Measurements from ENCODE around the gene MYO19.
A peak's percentile ranks its signal among the peaks of the same experiment; 100 is the strongest.

Gene MYO19

GRCh38 chr17:36534840-36535668 lies at the start of gene MYO19, which contains the start of gene PIGW:
MYO19 (minus strand) TSS chr17:36534868; CDS start chr17:36532538, 2,330 bp downstream.
PIGW (plus strand) TSS chr17:36534987; CDS start chr17:36537102, 2,115 bp downstream.
- DNase-seq = peak; percentile 88

DNA sequence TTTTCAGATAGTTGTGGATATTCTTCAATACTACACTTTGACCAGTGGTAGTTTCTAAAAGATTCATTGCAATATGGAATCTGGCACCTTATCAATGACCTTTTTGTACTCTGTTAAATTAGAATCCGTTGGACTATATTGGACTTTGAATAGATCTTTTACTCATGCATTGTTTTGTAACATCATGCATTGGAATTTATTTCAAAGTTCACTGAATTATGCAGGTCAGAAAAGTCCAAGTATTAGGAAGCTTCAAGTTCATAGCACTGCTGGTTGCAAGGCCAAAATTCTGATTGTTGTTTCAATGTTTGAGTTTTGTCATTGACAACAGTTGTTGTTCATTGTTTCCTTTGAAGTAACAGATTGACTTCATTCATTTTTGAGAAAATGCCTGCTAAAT lies 49.1 kb upstream of the MYO19 start:
- DNase-seq = no peak

DNA sequence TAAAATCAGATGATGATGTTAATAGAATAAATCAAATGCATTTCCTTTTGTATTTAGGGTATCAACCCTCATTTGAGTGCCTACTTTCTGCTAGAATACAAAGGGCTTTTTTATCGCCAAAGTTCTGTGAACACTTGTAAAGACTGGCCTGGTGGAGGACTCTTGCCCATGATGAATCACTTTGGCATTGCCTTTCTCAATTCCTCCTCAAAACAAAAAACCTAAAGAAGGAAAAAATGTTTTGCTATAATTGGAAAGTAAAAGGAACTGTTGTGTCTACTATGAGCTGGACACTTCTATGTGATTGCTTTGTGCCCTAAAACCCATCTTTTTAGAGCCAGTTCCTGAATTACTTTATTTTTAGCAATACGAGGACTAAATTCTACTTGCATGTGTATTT lies 44.0 kb upstream of the MYO19 start:
- no peak for DNase-seq

GRCh38 chr17:36576793-36577192 lies 42.1 kb upstream of the MYO19 start:
- DNase-seq = no peak

GRCh38 chr17:36575028-36575427 lies 40.4 kb upstream of the MYO19 start:
- DNase-seq = no peak

DNA sequence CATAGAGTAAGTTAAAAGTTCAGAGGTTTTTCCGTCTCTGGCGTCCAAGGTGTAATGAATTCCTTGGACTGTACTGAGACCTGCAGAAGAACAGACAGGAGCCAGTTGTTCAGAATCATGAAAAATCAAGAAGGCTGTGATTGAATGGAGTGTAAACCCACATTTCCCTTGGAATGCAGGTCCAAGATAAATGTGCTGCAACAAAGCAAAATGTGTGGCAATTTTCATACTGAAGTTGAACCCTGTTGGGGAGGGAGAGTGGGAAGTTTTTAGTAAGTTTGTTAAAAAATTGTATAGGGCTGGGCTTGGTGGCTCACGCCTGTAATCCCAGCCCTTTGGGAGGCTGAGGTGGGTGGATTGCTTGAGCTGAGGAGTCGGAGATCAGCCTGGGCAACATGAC lies 31.4 kb upstream of the MYO19 start:
- DNase-seq = no peak

- DNase-seq = no peak
Observed at GRCh38 chr17:36553459-36553858, 18.8 kb upstream of the MYO19 start.

DNA sequence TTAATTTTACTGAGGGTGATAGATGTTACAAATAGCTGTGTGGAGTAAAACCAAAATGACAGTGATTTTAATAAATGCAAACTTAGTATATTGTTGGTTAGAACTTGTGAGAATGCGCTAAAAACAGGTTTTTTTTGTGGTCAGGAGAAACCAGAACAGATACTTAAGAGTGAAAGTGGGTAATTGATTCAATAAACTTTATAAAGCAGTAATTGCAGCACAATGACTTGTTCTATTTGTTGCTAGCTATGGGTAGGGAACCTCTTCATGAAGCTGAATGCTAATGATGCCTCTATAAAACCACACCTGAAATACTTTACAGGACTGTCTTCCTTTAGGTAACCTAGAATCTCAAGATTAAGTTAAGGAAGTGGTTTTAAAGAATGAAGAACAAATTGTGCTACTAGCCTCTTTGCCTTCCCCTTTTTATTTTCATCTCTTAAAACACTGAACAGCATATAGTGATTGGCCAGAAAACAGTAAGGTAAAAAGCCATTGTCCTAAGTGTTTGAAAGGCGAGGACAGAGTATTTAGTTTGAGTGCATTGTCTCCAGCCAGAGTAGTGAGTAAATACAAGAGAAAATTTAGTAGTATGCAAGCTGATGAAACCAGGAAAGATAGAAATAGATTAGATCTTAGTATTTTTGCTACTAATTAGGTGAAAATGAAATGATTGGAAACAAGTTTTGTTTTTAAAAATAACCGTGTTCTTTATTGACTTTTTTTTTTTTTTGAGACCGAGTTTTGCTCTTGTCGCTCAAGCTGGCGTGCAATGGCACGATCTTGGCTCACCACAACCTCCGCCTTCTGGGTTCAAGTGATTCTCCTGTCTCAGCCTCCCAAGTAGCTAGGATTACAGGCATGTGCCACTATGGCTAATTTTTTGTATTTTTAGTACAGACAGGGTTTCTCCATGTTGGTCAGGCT lies 16.1 kb upstream of the MYO19 start:
- DNase-seq = peak; percentile 38

DNA sequence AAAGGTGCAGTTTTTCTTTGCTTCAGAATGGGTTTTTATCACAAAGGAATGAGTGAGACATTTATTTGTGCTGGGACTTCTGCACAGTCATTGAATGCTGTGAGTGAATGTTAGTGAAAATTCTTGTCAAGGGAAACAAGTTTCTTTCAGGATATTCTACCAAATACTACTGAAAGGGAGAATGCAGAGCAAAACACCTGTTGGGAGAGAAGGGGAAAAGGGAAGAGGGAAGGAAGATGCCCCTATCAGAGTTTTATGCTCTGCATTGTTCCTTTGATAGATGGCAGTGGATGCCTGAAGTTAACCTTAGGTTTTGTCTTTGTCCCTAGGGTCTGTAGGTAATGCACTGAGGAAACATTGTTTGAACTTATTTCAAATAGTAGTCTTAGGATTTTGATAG lies 13.1 kb upstream of the MYO19 start:
- DNase-seq = no peak

DNA sequence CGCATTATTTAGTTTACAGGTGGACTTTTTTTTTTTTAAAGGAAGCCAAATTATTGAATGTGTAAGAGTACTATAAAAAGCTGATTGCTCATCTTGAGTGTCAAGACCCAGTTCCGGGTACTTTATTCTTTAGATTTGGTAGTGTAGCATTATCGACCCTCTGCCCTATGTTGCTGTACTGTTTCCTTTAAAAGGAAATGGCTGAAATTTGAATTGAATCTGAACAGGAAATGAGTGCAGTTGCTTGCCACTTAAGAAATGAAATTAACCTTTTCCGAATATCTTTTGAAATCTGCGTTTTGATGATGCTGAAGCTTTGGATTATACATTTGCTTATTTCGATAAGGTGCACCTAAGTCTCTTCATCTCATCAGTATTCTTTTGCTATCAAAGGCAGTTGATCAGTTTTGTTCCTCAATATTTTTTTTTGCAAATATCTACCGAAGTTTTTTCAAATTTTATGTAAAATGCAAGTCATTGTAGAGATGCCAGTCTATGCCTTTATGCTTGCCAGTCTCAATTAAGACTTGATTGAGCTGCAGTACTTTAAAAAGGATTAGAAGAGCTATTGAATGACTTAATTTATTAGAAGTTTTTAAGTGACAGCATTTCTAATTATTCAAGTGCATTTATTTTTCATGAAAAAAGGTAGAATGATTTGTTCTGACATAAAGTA lies 11.9 kb upstream of the MYO19 start:
- peak; percentile 10 for DNase-seq

- DNase-seq = peak; percentile 98
Observed at GRCh38 chr17:36545465-36546417, 11.1 kb upstream of the MYO19 start.

- DNase-seq = no peak
Observed at GRCh38 chr17:36545077-36545464, 10.4 kb upstream of the MYO19 start.

GRCh38 chr17:36544307-36545076 lies 9.8 kb upstream of the MYO19 start, which contains the start of gene GGNBP2:
GGNBP2 (plus strand) TSS chr17:36544919; CDS start chr17:36545725, 806 bp downstream.
- peak; percentile 92 for DNase-seq

DNA sequence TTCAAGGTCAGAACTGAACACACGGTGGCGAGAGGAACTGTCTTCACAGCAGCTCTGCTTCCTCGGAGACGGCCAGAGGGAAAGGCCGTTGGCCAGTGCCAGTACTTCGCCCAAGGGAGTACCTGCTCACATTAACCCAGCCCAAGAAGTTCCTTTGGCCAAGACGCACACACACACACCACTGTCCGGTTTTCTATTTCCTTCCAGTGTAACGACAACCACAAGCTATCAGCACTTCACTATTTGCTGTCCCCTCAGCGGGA lies 9.3 kb upstream of the MYO19 start:
- peak; percentile 29 for DNase-seq

DNA sequence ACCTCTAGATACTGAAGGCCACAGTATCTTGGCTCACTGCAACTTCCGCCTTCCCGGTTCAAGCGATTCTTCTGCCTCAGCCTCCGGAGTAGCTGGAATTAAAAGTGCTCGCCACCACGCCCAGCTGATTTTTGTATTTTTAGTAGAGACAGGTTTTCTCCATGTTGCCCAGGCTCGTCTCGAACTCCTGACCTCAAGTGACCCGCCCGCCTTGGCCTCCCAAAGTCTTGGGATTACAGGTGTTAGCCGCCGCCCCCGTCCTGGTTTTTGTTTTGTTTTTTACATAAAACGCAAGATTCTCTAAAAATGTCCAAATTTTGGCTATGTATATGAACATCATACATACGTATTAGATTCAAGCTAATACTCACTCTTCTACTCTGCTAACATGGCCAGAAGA lies 8.1 kb upstream of the MYO19 start:
- no peak for DNase-seq

- no peak for DNase-seq
Observed at GRCh38 chr17:36540696-36541095, 6.0 kb upstream of the MYO19 start.

GRCh38 chr17:36535669-36536081 lies 1.0 kb upstream of the MYO19 start:
- no peak for DNase-seq

DNA sequence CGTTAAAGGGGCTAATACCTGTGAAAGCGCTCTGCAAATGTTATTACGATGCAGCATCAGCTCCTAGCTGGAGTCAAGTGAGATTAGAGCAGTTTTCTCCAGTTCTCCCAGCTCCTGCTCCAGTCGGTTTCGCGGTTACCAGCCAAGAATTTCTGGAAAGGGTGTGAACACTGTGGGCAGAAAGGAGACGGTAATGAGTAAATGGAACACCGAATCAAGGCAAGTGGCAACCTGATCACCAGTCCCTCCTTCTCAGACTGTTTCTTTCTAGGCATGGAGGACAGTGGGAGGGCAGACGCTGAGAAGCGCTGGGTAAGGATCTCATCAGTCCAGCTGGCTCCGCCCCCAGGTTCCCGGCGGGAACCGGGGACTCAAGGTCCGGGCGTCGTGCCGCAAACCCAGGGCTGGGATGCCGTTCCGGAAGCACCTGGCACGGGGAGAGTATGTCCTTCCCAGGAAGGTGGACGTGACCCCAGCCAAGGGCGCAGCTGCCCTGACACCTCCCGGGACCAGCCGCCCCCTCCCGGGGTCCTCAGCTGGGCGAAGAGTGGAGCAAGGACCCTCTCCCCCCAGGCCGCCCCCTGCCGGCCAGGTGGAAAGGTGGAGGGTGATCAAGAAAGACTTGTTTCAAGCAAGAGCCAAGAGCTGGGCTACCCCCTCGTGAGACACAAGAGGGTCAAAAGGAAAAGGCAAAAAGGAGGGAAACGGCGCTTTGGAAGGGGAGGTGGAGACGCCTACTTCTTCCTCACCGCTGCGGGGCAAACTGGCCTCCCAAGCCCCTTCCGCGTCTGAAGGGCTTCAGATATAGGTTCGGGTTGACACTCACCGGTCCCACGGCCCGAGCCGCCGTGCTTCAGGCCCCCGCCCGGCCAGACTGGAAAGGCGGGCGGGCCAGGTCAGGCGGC lies 481 bp downstream of the MYO19 start:
- DNase-seq = peak; percentile 59

DNA sequence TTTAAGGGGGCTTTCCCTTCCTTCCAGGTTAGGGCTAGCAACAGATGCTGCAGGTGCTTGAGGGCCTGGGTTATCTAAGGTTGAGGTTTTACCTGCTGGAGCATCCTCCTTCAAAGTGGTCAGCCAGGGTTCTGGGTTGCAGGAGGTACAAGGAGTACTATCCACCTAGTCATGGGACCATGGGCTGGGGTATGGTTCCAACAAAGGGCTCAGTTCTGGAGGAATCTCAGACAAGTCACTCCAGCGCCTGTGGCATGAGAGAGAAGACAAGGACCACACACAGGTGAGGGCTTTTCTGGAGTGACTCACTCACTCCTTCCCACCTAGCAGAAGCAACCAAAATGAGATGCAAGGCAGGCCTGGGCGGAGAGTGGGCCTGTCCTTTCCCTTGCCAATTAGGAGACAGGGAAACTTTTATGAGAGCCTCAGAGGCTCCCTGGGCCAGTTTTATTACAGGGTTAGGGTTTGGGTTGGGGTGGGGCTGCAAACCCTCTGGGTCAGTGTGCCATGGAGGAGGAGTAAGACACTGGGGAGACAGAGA lies 2.2 kb downstream of the MYO19 start:
- no peak for DNase-seq

GRCh38 chr17:36529121-36529520 lies 5.5 kb downstream of the MYO19 start:
- DNase-seq = no peak
